ENCODE measurements around the gene ATG101.

GRCh38 chr12:52063981-52064649 is 5.7 kb upstream of the ATG101 start:
- no peak for TF ChIP-seq POLR2A (IDR thresholded peaks at IDR 0.05)
- TF ChIP-seq, protein P1, sequence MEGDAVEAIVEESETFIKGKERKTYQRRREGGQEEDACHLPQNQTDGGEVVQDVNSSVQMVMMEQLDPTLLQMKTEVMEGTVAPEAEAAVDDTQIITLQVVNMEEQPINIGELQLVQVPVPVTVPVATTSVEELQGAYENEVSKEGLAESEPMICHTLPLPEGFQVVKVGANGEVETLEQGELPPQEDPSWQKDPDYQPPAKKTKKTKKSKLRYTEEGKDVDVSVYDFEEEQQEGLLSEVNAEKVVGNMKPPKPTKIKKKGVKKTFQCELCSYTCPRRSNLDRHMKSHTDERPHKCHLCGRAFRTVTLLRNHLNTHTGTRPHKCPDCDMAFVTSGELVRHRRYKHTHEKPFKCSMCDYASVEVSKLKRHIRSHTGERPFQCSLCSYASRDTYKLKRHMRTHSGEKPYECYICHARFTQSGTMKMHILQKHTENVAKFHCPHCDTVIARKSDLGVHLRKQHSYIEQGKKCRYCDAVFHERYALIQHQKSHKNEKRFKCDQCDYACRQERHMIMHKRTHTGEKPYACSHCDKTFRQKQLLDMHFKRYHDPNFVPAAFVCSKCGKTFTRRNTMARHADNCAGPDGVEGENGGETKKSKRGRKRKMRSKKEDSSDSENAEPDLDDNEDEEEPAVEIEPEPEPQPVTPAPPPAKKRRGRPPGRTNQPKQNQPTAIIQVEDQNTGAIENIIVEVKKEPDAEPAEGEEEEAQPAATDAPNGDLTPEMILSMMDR (IDR thresholded peaks at IDR 0.05) = no peak
